K562 (cell line): ENCODE data around the gene PLCB3. TPM values are rescaled to one million over a fixed set of nuclear protein-coding genes. Genes with fewer than 3 reads are reported as not detected.

ENCODE experiments used
- COPS2 ChIP-seq: fragments of 450-650 bp; conservative IDR thresholded peaks from 2 replicates; pipeline ENCODE4 v1.6.1; 2016; ENCODE audit warnings: mild to moderate bottlenecking, moderate library complexity
- DDX20 ChIP-seq: fragments of 450-650 bp; IDR thresholded peaks from 2 replicates; pipeline ENCODE4 v1.6.1; 2016; ENCODE audit warnings: missing genetic modification characterization, low read depth, mild to moderate bottlenecking, missing compliant biosample characterization, moderate library complexity
- DIDO1 ChIP-seq: fragments of 450-650 bp; IDR thresholded peaks from 2 replicates; pipeline ENCODE4 v1.6.1; 2016; ENCODE audit warnings: low read depth, missing biosample characterization, missing genetic modification characterization
- EP300 ChIP-seq: IDR thresholded peaks from 2 replicates; pipeline ENCODE4 v1.6.1; 2012; ENCODE audit warnings: low read length, improper control_type of control experiment
- EWSR1 ChIP-seq: fragments of 450-650 bp; IDR thresholded peaks from 2 replicates; pipeline ENCODE4 v1.6.1; 2018; ENCODE audit warnings: borderline replicate concordance, mild to moderate bottlenecking, low read depth, moderate library complexity; ENCODE audit not compliant: partially characterized antibody
- MAFK ChIP-seq: IDR thresholded peaks from 2 replicates; pipeline ENCODE4 v1.6.1; 2011; ENCODE audit warnings: low read length, improper control_type of control experiment
- NFIX ChIP-seq: fragments of 250-450 bp; sonication (Bioruptor Pico); IDR thresholded peaks from 2 replicates; pipeline ENCODE4 v1.4.0; 2020; ENCODE audit warnings: low read depth, mild to moderate bottlenecking, moderate library complexity
- RNF2 ChIP-seq: sonication (generic); IDR thresholded peaks from 2 replicates; pipeline ENCODE4 v1.6.1; 2016
- TFAM ChIP-seq: fragments of 250-450 bp; sonication (Bioruptor Pico); conservative IDR thresholded peaks from 2 replicates; pipeline ENCODE4 v1.5.0; 2021; ENCODE audit warnings: mild to moderate bottlenecking, moderate library complexity
- THRAP3 ChIP-seq: fragments of 450-650 bp; IDR thresholded peaks from 2 replicates; pipeline ENCODE4 v1.6.1; 2016; ENCODE audit warnings: mild to moderate bottlenecking, inconsistent platforms, borderline replicate concordance
- TRIM24 ChIP-seq, 2 experiments: fragments of 450-650 bp; IDR thresholded peaks; 2 replicates each; pipeline ENCODE4 v1.6.1; 2016
- U2AF2 ChIP-seq: fragments of 200-400 bp; formaldehyde crosslinking; optimal IDR thresholded peaks from 2 replicates; pipeline ENCODE3; 2017; ENCODE audit warnings: low read depth, mild to moderate bottlenecking, low read length
- ZNF134 ChIP-seq: fragments of 250-450 bp; sonication (Bioruptor Pico); conservative IDR thresholded peaks from 2 replicates; pipeline ENCODE4 v1.4.0; 2020
- ZNF224 ChIP-seq: sonication (generic); formaldehyde crosslinking; IDR thresholded peaks from 2 replicates; pipeline ENCODE4 v1.8.0; 2022; ENCODE audit warnings: mild to moderate bottlenecking, missing genetic modification reagents
- ZNF586 ChIP-seq: fragments of 450-650 bp; formaldehyde crosslinking; conservative IDR thresholded peaks from 2 replicates; pipeline ENCODE4 v1.4.0; 2020; ENCODE audit warnings: mild to moderate bottlenecking, moderate library complexity
- polyA plus RNA-seq, 8 experiments: library from polyadenylated mRNA; depleted of rRNA in 4 of 8; stranded (reverse) in 5 of 8; unstranded in 3 of 8; fragments of >200 nt; fragmentation: Nextera tagmentation in 2 of 8; fragmentation: Illumina TruSeq in 1 of 8; extraction: Ambion mirVana in 2 of 8; extraction: Trizol in 1 of 8; gene quantifications; 2 replicates each; pipeline versions ENCODE4 v1.2.1 to v1.2.3, GENCODE V29; 2011 to 2014; ENCODE audit warnings: inconsistent platforms in 1 of 8, missing spikeins in 1 of 8
- total RNA-seq, 7 experiments: library from RNA; depleted of rRNA in 6 of 7; stranded (reverse); fragments of >200 nt in 6 of 7; fragmentation: Illumina TruSeq in 2 of 7; extraction: Trizol in 2 of 7; gene quantifications; 2 replicates each; pipeline versions ENCODE4 v1.2.1 to v1.2.3, GENCODE V29; 2011 to 2021; ENCODE audit warnings: low replicate concordance in 1 of 7
- TF ChIP-seq, protein P1 (sequence below): sonication (generic); formaldehyde crosslinking; IDR thresholded peaks from 2 replicates; pipeline ENCODE4 v1.9.0; 2022; ENCODE audit warnings: mild to moderate bottlenecking, missing genetic modification reagents
- TF ChIP-seq, protein P2 (sequence below): IDR thresholded peaks from 2 replicates; pipeline ENCODE4 v1.6.1; 2011; ENCODE audit warnings: borderline replicate concordance, low read depth, mild to moderate bottlenecking, moderate library complexity, low read length; ENCODE audit not compliant: insufficient read depth, poor library complexity, severe bottlenecking
- TF ChIP-seq, protein P3 (sequence below): fragments of 250-450 bp; sonication (Bioruptor Pico); IDR thresholded peaks from 2 replicates; pipeline ENCODE4 v1.8.0; 2022; ENCODE audit warnings: inconsistent platforms, mild to moderate bottlenecking, moderate library complexity, borderline replicate concordance
- TF ChIP-seq, protein P4 (sequence below): IDR thresholded peaks from 3 replicates; pipeline ENCODE4 v1.6.1; 2011; ENCODE audit warnings: borderline replicate concordance, mild to moderate bottlenecking, moderate library complexity; ENCODE audit not compliant: insufficient read length; ENCODE audit errors: extremely low read depth

Gene PLCB3
- total and polyA plus RNA-seq, 9 of the 15 experiments (the other 6 are each of a cell fraction or from before 2014, with no cell fraction given): 0.31 to 44.8 (median 14.6) TPM

DNA sequence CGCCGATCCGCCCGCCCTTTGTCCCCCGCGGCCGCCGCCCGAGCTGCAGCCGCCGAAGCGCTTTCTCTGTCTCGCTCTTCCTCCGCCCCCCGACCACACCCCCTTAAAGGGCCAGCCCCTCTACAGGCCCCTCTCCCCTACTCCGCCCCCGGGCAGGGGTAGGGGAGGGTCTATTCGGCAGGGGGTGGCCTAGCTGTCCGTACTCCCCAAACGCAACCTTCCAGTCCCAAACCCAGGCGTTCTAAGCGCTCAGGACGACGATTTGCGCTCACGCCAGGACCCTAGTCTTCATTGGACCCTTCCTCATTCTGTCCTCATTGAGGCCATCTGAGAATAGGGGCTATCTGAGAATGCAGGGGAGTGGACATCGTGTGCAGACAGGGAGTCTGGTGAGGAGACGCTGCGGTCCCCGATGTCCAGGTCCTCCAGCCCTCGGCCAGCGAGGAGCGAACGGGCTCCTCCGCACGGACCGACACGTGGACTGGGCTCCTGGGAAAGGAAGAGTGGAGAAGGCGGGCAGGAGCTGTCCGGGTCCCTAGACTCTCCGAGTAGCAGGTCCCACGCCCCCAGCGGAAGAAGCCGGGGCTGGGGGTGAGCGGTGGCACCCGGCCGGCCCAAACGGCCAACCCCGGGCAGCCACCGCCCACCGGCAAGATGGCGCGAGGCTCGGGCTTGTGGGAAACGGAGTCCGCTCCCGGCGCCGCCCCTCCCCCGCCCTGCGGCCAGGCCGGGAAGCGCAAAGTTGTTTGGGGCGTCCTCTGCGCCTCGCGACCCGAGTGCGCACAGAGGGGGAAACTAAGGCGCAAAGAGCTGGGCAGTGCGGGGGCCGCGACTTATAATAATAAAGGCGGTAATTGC, 4.2 kb upstream of the PLCB3 start, which contains the start of gene PPP1R14B (continued):
- TF ChIP-seq, protein P1, sequence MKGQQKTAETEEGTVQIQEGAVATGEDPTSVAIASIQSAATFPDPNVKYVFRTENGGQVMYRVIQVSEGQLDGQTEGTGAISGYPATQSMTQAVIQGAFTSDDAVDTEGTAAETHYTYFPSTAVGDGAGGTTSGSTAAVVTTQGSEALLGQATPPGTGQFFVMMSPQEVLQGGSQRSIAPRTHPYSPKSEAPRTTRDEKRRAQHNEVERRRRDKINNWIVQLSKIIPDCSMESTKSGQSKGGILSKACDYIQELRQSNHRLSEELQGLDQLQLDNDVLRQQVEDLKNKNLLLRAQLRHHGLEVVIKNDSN (CRISPR knock-in tag): peak; percentile 69
- TF ChIP-seq ZNF586 (no peak), EWSR1 (no peak), MAFK (no peak), DDX20 (tag) (no peak), U2AF2 (no peak), TRIM24 (IDR thresholded peaks at IDR 0.05) (no peak), ZNF134 (CRISPR knock-in tag) (no peak), ZNF224 (CRISPR knock-in tag) (0 out of 2 replicates have a peak, but pooled peaks have one; percentile 71), DIDO1 (no peak), EP300 (peak; percentile 24), RNF2 (peak; percentile 27; the same call in 1 of the 2 replicates), THRAP3 (no peak), NFIX (CRISPR knock-in tag) (no peak), TFAM (CRISPR knock-in tag) (no peak), COPS2 (no peak)
- TF ChIP-seq, protein P2, sequence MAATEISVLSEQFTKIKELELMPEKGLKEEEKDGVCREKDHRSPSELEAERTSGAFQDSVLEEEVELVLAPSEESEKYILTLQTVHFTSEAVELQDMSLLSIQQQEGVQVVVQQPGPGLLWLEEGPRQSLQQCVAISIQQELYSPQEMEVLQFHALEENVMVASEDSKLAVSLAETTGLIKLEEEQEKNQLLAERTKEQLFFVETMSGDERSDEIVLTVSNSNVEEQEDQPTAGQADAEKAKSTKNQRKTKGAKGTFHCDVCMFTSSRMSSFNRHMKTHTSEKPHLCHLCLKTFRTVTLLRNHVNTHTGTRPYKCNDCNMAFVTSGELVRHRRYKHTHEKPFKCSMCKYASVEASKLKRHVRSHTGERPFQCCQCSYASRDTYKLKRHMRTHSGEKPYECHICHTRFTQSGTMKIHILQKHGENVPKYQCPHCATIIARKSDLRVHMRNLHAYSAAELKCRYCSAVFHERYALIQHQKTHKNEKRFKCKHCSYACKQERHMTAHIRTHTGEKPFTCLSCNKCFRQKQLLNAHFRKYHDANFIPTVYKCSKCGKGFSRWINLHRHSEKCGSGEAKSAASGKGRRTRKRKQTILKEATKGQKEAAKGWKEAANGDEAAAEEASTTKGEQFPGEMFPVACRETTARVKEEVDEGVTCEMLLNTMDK: peak; percentile 89
- TF ChIP-seq, protein P3, sequence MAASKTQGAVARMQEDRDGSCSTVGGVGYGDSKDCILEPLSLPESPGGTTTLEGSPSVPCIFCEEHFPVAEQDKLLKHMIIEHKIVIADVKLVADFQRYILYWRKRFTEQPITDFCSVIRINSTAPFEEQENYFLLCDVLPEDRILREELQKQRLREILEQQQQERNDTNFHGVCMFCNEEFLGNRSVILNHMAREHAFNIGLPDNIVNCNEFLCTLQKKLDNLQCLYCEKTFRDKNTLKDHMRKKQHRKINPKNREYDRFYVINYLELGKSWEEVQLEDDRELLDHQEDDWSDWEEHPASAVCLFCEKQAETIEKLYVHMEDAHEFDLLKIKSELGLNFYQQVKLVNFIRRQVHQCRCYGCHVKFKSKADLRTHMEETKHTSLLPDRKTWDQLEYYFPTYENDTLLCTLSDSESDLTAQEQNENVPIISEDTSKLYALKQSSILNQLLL (CRISPR knock-in tag): no peak
- TF ChIP-seq, protein P4, sequence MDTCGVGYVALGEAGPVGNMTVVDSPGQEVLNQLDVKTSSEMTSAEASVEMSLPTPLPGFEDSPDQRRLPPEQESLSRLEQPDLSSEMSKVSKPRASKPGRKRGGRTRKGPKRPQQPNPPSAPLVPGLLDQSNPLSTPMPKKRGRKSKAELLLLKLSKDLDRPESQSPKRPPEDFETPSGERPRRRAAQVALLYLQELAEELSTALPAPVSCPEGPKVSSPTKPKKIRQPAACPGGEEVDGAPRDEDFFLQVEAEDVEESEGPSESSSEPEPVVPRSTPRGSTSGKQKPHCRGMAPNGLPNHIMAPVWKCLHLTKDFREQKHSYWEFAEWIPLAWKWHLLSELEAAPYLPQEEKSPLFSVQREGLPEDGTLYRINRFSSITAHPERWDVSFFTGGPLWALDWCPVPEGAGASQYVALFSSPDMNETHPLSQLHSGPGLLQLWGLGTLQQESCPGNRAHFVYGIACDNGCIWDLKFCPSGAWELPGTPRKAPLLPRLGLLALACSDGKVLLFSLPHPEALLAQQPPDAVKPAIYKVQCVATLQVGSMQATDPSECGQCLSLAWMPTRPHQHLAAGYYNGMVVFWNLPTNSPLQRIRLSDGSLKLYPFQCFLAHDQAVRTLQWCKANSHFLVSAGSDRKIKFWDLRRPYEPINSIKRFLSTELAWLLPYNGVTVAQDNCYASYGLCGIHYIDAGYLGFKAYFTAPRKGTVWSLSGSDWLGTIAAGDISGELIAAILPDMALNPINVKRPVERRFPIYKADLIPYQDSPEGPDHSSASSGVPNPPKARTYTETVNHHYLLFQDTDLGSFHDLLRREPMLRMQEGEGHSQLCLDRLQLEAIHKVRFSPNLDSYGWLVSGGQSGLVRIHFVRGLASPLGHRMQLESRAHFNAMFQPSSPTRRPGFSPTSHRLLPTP: no peak
